NCI-H146 treated with DMSO at 0.1 percent for 48 hours (cell line): Measurements from ENCODE around the gene SNCG.
"Not testable (repeated sequence)": the region's sequence is repeated elsewhere in the genome, so short reads cannot be mapped to it uniquely, and the experiment has no call there.

Source experiments
- DNase-seq: peaks from one replicate; lab custom pipeline; 2025; ENCODE audit not compliant: unreplicated experiment; lab: John Stamatoyannopoulos, UW

The SNCG gene

GRCh38 chr10:86974484-86974883 is 16.1 kb downstream of the SNCG start:
- DNase-seq, result no peak

DNA sequence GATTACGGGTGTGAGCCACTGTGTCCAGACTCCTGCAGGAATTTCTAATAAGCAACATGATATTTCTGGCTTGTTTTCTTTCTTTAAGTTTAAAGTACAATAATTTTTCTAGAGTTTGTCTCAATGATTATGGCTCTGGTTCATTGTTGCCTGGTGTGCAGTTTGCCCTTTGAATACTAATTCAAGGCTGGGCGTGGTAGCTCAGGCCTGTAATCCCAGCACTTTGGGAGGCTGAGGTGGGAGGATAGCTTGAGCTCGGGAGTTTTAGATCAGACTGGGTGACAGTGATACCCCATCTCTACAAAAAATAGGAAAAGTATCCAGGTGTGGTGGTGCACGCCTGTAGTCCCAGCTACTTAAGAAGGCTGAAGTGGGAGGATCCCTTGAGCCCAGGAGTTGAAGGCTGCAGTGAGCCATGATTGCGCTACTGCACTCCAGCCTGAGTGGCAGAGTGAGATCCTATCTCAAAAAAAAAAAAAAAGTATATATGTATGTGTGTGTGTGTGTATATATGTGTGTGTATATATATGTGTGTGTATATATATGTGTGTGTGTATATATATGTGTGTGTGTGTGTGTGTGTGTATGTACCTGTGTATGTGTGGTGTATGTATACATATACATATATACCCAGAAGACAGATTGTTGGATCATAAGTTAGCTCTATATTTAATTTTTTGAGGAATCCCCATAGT is 18.1 kb downstream of the SNCG start:
- DNase-seq, result no peak

DNA sequence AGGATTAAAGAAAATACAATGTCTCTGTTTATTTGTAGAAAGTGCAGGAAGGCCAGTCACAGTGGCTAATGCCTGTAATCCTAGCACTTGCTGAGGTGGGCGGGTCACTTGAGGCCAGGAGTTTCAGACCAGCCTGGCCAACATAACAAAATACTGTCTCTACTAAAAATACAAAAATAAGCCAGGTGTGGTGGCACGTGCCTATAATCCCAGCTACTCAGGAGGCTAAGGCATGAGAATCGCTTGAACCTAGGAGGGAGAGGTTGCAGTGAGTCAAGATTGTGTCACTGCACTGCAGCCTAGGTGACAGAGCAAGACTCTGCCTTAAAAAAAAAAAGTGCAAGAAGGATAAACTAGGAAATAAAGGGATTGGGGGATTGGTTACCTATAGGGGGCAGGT is 20.1 kb downstream of the SNCG start:
- not testable (repeated sequence) for DNase-seq

DNA sequence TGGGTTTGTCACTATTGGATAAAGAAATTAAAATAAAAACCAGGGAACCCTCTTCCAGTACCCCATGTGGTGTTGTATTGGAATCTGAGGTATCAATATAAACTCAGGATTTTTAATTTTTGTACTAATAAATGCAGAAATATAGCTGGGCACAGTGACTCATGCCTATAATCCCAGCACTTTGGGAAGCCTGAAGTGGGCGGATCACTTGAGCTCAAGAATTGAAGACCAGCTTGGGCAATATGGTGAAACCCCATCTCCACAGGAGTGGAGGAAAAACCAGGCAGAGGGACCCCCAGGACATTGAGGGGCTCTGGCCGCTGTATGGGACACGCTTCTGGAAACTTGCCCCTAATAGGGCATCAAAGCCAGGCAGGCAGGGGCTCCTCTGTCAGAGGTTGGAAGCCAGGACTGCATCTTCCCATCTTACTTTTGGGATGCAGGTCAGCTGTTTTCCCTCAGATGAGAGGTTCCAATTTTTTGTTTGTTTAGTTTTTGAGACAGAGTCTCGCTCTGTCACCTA is 21.0 kb downstream of the SNCG start:
- no peak for DNase-seq

DNA sequence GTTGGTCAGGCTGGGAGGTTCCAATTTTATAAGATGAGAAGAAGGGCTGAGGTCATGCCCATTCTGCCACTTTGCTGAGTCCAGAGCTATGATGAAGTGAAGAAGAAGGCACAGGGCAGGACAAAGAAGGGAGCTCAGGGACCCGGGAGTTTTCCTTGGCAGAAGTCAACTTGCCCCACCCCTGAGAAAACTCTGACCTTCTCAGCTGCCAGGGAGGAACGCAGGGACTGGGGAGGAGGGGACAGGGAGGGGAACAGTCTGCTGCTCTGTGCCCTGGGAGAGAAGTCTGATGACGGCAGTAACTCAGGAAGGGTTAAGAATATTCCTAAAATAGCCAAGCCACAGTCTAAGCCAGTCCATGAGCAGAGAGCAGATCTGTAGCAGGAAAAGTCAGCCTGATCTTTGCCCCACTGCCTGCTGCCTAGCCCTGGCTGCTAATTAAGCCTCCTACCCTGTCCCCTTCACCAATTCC is 21.6 kb downstream of the SNCG start:
- no peak for DNase-seq

GRCh38 chr10:86981020-86981419 is 22.6 kb downstream of the SNCG start:
- not testable (repeated sequence) for DNase-seq

DNA sequence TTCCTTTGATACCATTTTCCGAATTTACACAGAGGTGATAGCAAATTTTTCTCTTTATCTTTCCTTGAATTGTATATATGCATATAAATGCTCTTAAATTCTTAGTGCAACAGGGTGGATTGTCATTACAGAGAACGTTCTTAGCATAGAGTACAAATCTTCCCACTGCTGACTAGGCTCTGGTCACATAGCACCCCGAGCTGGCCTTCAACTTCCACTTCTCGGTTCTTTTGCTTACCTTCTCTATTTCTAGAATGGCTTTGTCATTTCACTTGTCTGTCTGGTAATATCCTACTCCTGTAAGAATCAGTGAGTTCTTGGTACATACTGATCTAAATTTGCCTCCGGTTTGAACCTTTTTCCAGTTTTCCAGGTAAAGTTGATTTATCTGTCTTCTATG is 23.3 kb downstream of the SNCG start:
- DNase-seq, result no peak

GRCh38 chr10:86984498-86984897 is 26.1 kb downstream of the SNCG start:
- not testable (repeated sequence) for DNase-seq

DNA sequence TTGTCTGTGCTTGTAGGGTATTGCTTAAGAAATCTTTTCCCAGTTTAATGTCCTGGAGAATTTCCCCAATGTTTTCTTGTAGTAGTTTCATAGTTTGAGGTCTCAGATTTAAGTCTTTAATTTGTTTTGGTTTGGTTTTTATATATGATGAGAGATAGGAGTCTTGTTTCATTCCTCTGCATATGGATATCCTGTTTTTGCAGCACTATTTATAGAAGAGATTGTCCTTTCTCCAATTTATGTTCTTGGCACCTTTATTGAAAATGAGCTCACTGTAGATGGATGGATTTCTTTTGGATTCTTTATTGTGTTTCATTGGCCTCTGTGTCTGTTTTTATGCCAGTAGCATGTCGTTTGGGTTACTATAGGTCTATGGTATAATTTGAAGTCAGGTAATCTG is 30.1 kb downstream of the SNCG start:
- no peak for DNase-seq

- DNase-seq, result not testable (repeated sequence)
Observed at GRCh38 chr10:86991362-86991761, 33.0 kb downstream of the SNCG start.

- no peak for DNase-seq
Observed at GRCh38 chr10:86992456-86992855, 34.1 kb downstream of the SNCG start.

DNA sequence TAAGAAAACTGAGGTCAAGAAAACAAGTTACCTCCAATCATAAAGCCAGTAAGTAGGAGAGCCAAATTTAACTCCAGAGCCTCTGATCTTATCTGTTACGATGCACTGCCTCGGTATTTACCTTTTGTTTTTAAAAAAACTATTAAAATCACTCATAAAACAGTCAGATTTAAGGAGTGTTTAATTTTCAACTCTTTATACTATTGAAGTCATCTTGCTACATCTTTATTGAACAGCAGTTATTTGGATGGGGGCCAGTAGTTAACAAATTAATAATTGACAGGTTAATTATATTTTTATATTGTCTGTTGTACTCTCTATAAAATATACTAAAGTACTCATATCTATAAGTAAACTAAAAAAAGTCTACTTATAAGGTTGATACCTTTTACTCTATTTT is 34.5 kb downstream of the SNCG start:
- DNase-seq, result no peak

GRCh38 chr10:86999802-87000403 is 41.5 kb downstream of the SNCG start:
- DNase-seq, result not testable (repeated sequence)

DNA sequence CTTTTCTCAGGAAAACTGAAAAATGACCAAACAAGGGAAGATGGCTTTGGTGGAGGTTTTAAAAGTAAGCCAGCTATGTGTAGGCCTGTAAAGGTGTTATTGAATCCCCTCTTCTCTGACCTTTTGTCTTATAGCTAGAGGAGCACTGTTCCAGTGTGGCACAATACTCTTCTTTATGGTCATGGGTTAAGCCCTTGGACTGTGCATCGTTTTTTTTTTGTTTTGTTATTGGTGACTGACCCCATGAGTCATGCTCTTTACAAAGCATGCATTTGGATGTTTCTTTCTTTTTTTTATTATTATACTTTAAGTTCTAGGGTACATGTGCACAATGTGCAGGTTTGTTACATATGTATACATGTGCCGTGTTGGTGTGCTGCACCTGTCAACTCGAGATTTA is 42.1 kb downstream of the SNCG start:
- no peak for DNase-seq

DNA sequence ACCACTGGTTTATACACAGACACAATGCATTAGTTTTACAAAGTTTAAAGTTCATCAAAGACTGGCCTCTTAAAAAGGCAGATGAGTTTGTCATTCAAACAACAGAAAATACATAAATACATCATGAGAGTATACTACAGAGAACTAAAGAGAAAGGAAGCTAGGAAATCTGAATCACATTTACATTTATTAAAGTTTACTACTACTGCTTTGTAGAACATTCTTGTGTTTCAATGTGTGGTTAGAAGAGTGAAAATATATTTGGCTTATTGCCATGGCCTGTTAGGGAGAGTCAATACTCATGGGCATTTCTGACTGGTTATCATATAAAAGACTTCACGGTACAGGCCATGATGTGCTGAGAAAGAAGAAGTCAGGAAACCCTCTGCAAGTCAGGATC is 48.7 kb downstream of the SNCG start:
- not testable (repeated sequence) for DNase-seq

- not testable (repeated sequence) for DNase-seq
Observed at GRCh38 chr10:87007674-87008073, 49.3 kb downstream of the SNCG start.

DNA sequence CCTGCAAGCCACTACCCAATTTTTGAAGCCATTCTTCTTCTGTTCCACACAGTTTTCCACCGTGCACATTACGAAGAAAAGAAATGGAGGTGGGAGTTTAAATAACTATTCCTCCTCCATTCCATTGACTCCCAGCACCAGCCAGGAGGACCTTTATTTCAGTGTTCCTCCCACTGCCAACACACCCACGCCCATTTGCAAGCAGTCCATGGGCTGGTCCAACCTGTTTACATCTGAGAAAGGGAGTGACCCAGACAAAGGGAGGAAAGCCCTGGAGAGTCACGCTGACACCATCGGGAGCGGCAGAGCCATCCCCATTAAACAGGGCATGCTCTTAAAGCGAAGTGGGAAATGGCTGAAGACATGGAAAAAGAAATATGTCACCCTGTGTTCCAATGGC is 49.9 kb downstream of the SNCG start:
- not testable (repeated sequence) for DNase-seq

GRCh38 chr10:87009134-87009696 is 50.8 kb downstream of the SNCG start:
- DNase-seq, result not testable (repeated sequence)
